GM12873 (cell line): Measurements from ENCODE around the gene DPEP2.
A peak's percentile ranks its signal among the peaks of the same experiment; 100 is the strongest.

Experiments used
- CTCF ChIP-seq: IDR thresholded peaks from 2 replicates; pipeline ENCODE4 v1.5.1; 2012; ENCODE audit warnings: low read depth, mild to moderate bottlenecking, moderate library complexity, low read length, control low read depth; ENCODE audit not compliant: insufficient read depth; ENCODE audit errors: missing control alignments

The DPEP2 gene

GRCh38 chr16:67968400-67969253 is 30.7 kb downstream of the DPEP2 start, which contains the start of gene SLC12A4:
Gene SLC12A4, minus strand, starts transcription at chr16:67968637. Its CDS starts 84 bp downstream, at chr16:67968553.
- TF ChIP-seq CTCF = no peak

GRCh38 chr16:67967958-67968399 is 31.3 kb downstream of the DPEP2 start:
- TF ChIP-seq CTCF = no peak

- peak; percentile 23 for TF ChIP-seq CTCF
Measured at GRCh38 chr16:67967183-67967957, 31.9 kb downstream of the DPEP2 start.

- no peak for TF ChIP-seq CTCF
Measured at GRCh38 chr16:67966549-67967182, 32.6 kb downstream of the DPEP2 start.

GRCh38 chr16:67965668-67966548 is 33.4 kb downstream of the DPEP2 start:
- TF ChIP-seq CTCF = no peak

GRCh38 chr16:67964477-67965131 is 34.7 kb downstream of the DPEP2 start:
- no peak for TF ChIP-seq CTCF
